ENCODE data around the gene GSK3B. TPM values are rescaled to one million over a fixed set of nuclear protein-coding genes. Genes with fewer than 3 reads are reported as not detected.

The GSK3B gene
- total and polyA plus RNA-seq, 10 of the 15 experiments (the other 5 are each of a cell fraction or from before 2014, with no cell fraction given), result 8.5 to 49.8 (median 25.5) TPM

- FAIRE-seq (no peak), ATAC-seq (no peak), DNase-seq (ENCODE audit: low read depth, low spot score) (no peak)
- H3K79me2 ChIP-seq (ENCODE audit: control insufficient read depth, insufficient read depth, low read length), result peaks cover 97% of the 10 kb centered on the region
- CTCF ChIA-PET, result no interaction called here
- peaks cover 7% of the 10 kb centered on the region for H3K9me3 ChIP-seq (replicated peaks; ENCODE audit: control insufficient read depth, insufficient read depth, low read length)
- no peak overlapping the region for H3K27ac ChIP-seq (ENCODE audit: control insufficient read depth, insufficient read depth)
- H3K4me1 ChIP-seq (ENCODE audit: control insufficient read depth, insufficient read depth, low read length), result peaks cover 7% of the 10 kb centered on the region
- H3K9ac ChIP-seq (ENCODE audit: control insufficient read depth, insufficient read depth, low read length), result no peak overlapping the region
- no peaks in the 10 kb centered on the region for H3K27me3 ChIP-seq (replicated peaks in 1 of 2; ENCODE audit: control insufficient read depth in 2 of 2, insufficient read depth in 2 of 2, low read length in 1 of 2)
- 0 out of 2 replicates have a peak, but pooled peaks cover 4% of the 10 kb centered on the region for H4K20me1 ChIP-seq (ENCODE audit: control insufficient read depth, insufficient read depth)
- intact Hi-C loops (cut with micrococcal nuclease; ENCODE audit: unreplicated experiment) (no loop called here), in situ Hi-C loops (cut with MboI) (no loop called here)
- H2AFZ ChIP-seq (ENCODE audit: control insufficient read depth, low read depth, low read length), result no peak overlapping the region
- H3K4me3 ChIP-seq, result no peak overlapping the region
- no peak overlapping the region for H3K4me2 ChIP-seq (ENCODE audit: control insufficient read depth, insufficient read depth)
- H3K36me3 ChIP-seq (ENCODE audit: control insufficient read depth in 2 of 2, insufficient read depth in 2 of 2, low read length in 1 of 2), result peaks cover 0 to 3% of the 10 kb centered on the region in 2 experiments; a peak in 1 of 4 replicates
- BruUV-seq (replicated peaks), result no TSS peak
- RAD21 ChIA-PET (ENCODE audit: unreplicated experiment), result no interaction called here
- SMC1A ChIA-PET (ENCODE audit: uncharacterized antibody, unreplicated experiment), result no interaction called here
- 97% methylated on average over 4 of the region's 4 CpGs for WGBS (ENCODE audit: insufficient coverage, insufficient replicate concordance, low lambda C conversion rate, missing lambda C conversion rate)
- TF ChIP-seq SUPT20H (IDR thresholded peaks at IDR 0.05; ENCODE audit: borderline replicate concordance, control insufficient read depth, low read depth, low read length) (no peak), USF2 (IDR thresholded peaks at IDR 0.05; ENCODE audit: borderline replicate concordance, low read depth, low read length) (no peak), ZBED1 (IDR thresholded peaks at IDR 0.05; ENCODE audit: borderline replicate concordance) (no peak), GATAD2B (conservative IDR thresholded peaks at IDR 0.05; ENCODE audit: low read depth) (no peak), GABPA (IDR thresholded peaks at IDR 0.05; ENCODE audit: low read depth) (no peak), MXI1 (IDR thresholded peaks at IDR 0.05; ENCODE audit: low read depth, low read length) (0 out of 2 replicates have a peak, but pooled peaks have one; percentile 16), NR2C2 (IDR thresholded peaks at IDR 0.05; ENCODE audit: borderline replicate concordance, control insufficient read depth, insufficient read length, low read depth) (no peak), ZSCAN29 (IDR thresholded peaks at IDR 0.05) (no peak), E4F1 (IDR thresholded peaks at IDR 0.05; ENCODE audit: borderline replicate concordance, partially characterized antibody) (no peak), ZNF217 (IDR thresholded peaks at IDR 0.05) (no peak), EED (IDR thresholded peaks at IDR 0.05; ENCODE audit: low read depth) (no peak), ATF2 (IDR thresholded peaks at IDR 0.05; ENCODE audit: low read length) (no peak), SIN3A (IDR thresholded peaks at IDR 0.05; ENCODE audit: low read depth, low read length) (no peak), ETV6 (conservative IDR thresholded peaks at IDR 0.05 in 1 of 2, IDR thresholded peaks at IDR 0.05 in 1 of 2; ENCODE audit: borderline replicate concordance in 1 of 2, low read depth in 1 of 2) (no peak), REST (IDR thresholded peaks at IDR 0.05; ENCODE audit: low read depth, low read length) (peak; percentile 78), MEF2B (IDR thresholded peaks at IDR 0.05; ENCODE audit: partially characterized antibody, poor library complexity, severe bottlenecking) (no peak)
- POLR2A ChIA-PET, result no interaction called here
Measured at GRCh38 chr3:120062474-120062873, 31.8 kb downstream of the GSK3B start.
